ENCODE measurements around the gene RAB3D. TPM values are rescaled to one million over a fixed set of nuclear protein-coding genes. Genes with fewer than 3 reads are reported as not detected.

The RAB3D gene
- total and polyA plus RNA-seq, 3 experiments from 2014 or later = 3.2 to 4.5 (median 3.7) TPM

DNA sequence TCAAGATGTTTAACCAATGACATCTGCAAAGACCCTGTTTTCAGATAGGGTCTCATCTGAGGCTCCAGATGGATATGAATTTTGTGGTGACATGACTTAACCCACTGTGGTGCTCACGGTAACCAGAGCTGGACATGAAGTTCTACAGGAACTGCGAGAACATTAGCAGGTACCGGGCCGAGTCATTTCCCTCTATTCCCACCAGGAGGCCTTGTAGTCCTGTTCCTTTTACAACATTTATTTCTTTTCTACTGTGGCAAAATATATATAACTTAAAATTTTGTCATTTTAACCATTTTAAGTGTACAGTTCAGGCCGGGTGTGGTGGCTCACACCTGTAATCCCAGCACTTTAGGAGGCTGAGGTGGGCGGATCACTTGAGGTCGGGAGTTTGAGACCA, 51.1 kb downstream of the RAB3D start:
- Histone ChIP-seq H3K27ac (ENCODE audit: low read depth, low read length) (no peak overlapping the region), H3K36me3 (ENCODE audit: insufficient read depth, low read length) (no peaks in the 10 kb centered on the region), H3K27me3 (ENCODE audit: insufficient read depth, low read length, poor library complexity, severe bottlenecking) (peaks cover 9% of the 10 kb centered on the region), H3K4me1 (ENCODE audit: insufficient read depth, low read length) (peaks cover 1% of the 10 kb centered on the region), H3K9me3 (ENCODE audit: low read length) (no peaks in the 10 kb centered on the region), H3K4me3 (ENCODE audit: low read length) (no peak overlapping the region)
- POLR2A ChIA-PET = no interaction called here
- no peak overlapping the region for H3K4me3 Mint-ChIP-seq
- H3K27me3 Mint-ChIP-seq = peaks cover 16 to 41% of the 10 kb centered on the region in 2 donors
- no peaks in the 10 kb centered on the region for H3K4me1 Mint-ChIP-seq
- CTCF ChIA-PET = no interaction called here
- no peak for DNase-seq
- H3K36me3 Mint-ChIP-seq = no peaks in the 10 kb centered on the region
- H3K9me3 Mint-ChIP-seq = no peaks in the 10 kb centered on the region
- no peak overlapping the region for H3K27ac Mint-ChIP-seq

DNA sequence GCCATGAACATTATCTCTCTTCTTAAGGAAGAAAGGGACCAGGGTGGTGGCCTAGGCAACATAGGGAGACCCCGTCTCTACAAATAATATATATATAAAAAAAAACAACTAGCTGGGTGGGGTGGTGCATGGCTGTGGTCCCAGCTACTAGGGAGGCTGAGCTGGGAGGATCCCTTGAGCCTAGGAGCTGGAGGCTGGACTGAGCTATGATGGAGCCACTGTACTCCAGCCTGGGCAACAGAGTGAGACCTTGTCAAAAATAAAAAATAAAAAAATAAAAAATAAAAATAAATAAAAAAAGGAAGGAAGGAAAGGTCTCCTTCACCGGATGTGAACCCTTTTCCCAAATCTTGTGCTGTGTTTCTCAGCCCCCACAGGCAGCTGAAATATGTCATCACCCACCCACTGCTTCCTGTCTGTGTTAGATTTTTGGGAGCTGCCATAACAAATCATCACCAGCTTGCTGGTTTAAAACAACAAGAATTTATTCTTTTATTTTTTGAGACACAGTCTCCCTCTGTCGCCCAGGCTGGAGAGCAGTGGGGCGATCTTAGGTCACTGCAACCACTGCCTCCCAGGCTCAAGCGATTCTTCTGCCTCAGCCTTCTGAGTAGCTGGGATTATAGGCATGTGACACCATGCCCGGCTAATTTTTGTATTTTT, 53.0 kb downstream of the RAB3D start:
- no peak overlapping the region for H3K4me3 ChIP-seq (ENCODE audit: low read length)
- DNase-seq = no peak
- H3K27ac ChIP-seq (ENCODE audit: low read depth, low read length) = no peak overlapping the region
- Mint-ChIP-seq H3K27ac (no peak overlapping the region), H3K4me3 (no peak overlapping the region), H3K36me3 (no peaks in the 10 kb centered on the region), H3K9me3 (peaks cover 0 to 3% (median 2%) of the 10 kb centered on the region in 5 donors), H3K4me1 (peaks cover 0 to 4% (median 4%) of the 10 kb centered on the region in 3 donors), H3K27me3 (peaks cover 17 to 41% of the 10 kb centered on the region in 2 donors)
- H3K9me3 ChIP-seq (ENCODE audit: low read length) = no peaks in the 10 kb centered on the region
- H3K36me3 ChIP-seq (ENCODE audit: insufficient read depth, low read length) = no peaks in the 10 kb centered on the region
- POLR2A ChIA-PET = no interaction called here
- H3K4me1 ChIP-seq (ENCODE audit: insufficient read depth, low read length) = no peaks in the 10 kb centered on the region
- H3K27me3 ChIP-seq (ENCODE audit: insufficient read depth, low read length, poor library complexity, severe bottlenecking) = no peaks in the 10 kb centered on the region
- CTCF ChIA-PET = interaction anchor here (1.5 kb wide), 1 partner anchor 196 kb away, joined by 3 read pairs; no protein-coding TSS in a partner anchor

DNA sequence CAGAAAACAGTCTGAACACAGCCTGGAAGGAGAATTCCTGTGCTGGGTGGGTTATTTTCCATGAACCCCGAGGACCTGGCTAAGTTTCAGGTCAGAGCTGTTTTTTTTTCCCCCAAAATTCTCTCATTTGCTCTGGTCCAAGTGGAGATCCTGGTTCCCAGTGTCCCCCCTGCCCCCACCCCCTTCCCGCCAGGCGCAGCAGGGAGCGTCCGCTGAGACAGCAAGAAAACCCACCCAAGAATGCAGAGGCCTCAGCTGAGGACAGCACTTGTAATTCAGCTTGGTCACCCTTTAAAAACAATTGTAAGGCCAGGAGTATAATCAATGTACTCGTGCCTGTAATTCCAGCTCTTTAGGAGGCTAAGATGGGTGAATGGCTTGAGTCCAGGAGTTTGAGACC, 54.9 kb downstream of the RAB3D start:
- Mint-ChIP-seq H3K4me3 (no peak overlapping the region), H3K4me1 (peaks cover 8 to 16% (median 14%) of the 10 kb centered on the region in 3 donors), H3K27ac (no peak overlapping the region), H3K36me3 (no peaks in the 10 kb centered on the region), H3K9me3 (peaks cover 3 to 11% (median 8%) of the 10 kb centered on the region in 5 donors), H3K27me3 (peaks cover 20 to 31% of the 10 kb centered on the region in 2 donors)
- CTCF ChIA-PET = no interaction called here
- Histone ChIP-seq H3K4me3 (ENCODE audit: low read length) (no peak overlapping the region), H3K27ac (ENCODE audit: low read depth, low read length) (no peak overlapping the region), H3K4me1 (ENCODE audit: insufficient read depth, low read length) (peaks cover 12% of the 10 kb centered on the region), H3K9me3 (ENCODE audit: low read length) (no peaks in the 10 kb centered on the region), H3K36me3 (ENCODE audit: insufficient read depth, low read length) (no peaks in the 10 kb centered on the region), H3K27me3 (ENCODE audit: insufficient read depth, low read length, poor library complexity, severe bottlenecking) (no peaks in the 10 kb centered on the region)
- POLR2A ChIA-PET = no interaction called here
- no peak for DNase-seq

DNA sequence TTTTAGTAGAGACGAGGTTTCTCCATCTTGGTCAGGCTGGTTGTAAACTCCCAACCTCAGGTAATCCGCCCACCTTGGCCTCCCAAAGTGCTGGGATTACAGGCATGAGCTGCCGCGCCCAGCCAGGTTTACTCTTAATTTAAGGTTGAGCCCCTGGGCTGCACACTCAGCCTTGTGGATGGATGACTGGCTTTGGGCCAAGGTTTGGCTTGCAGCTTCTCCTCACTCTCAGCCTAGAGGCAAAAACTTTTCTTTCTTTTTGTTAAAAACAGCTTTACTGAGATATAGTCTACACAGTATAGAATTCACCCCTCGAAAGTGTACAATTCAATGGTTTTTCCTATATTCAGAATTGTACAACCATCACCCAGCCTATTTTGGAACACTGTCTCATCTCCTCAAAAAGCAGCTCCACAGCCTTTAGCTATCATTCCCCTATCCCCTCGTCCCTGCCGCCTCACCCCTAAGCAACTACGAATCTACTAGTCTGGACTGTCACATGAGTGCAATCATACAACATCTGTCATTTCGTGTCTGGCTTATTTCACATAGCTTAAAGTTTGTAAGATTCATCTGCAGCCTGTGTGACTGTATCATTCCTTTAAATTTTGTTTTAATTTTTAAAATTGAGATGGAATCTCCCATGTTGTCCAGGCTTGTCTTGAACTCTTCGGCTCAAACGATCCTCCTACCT, 58.0 kb downstream of the RAB3D start:
- peaks cover 10 to 21% (median 18%) of the 10 kb centered on the region in 3 donors for H3K4me1 Mint-ChIP-seq
- no peaks in the 10 kb centered on the region for H3K36me3 Mint-ChIP-seq
- Histone ChIP-seq H3K4me3 (ENCODE audit: low read length) (no peak overlapping the region), H3K9me3 (ENCODE audit: low read length) (no peaks in the 10 kb centered on the region), H3K4me1 (ENCODE audit: insufficient read depth, low read length) (peaks cover 17% of the 10 kb centered on the region), H3K36me3 (ENCODE audit: insufficient read depth, low read length) (no peaks in the 10 kb centered on the region), H3K27me3 (ENCODE audit: insufficient read depth, low read length, poor library complexity, severe bottlenecking) (peaks cover 4% of the 10 kb centered on the region), H3K27ac (ENCODE audit: low read depth, low read length) (no peak overlapping the region)
- peaks cover 4 to 22% (median 15%) of the 10 kb centered on the region in 5 donors for H3K9me3 Mint-ChIP-seq
- H3K27ac Mint-ChIP-seq = no peak overlapping the region
- DNase-seq = no peak
- ChIA-PET POLR2A (interaction anchor here (0.6 kb wide), 1 partner anchor 1071 kb away, joined by 3 read pairs; no protein-coding TSS in a partner anchor), CTCF (interaction anchor here (1.6 kb wide), 1 partner anchor 201 kb away, joined by 3 read pairs; no protein-coding TSS in a partner anchor)
- no peak overlapping the region for H3K4me3 Mint-ChIP-seq
- H3K27me3 Mint-ChIP-seq = peaks cover 22 to 34% of the 10 kb centered on the region in 2 donors

DNA sequence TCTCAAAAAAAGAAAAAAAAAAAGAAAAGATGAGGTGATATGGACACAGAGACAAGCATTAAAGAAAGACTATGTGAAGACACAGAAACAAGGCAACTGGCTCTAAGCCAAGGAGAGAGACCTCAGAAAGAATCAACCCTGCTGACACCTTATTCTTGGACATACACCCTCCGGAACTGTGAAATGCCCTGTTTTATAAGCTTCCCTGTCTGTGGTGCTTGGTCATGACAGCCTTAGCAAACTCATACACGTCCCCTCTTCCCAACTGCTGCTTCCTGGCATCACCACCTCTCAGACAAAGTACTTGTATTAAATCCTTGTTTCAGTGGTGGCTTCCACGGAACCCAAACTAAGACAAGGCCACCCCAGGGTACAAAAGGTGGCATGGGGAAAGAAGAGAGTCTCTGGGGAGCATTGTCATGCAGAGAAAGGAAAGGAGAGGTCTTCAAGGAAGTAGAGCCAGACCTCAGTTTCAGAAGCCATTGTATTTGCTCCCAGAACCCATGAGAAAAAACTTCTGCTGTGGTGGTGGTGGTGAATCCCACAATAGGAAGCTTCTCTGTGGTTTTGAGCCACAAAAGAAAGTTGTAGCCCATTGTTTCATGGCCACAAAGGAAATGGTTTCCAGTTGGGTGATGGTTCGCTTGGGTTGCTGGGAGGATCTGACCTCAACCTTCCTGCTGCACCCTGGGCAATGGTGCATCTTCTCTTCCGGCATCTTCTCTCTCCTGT, 59.8 kb downstream of the RAB3D start:
- Histone ChIP-seq H3K9me3 (ENCODE audit: low read length) (no peaks in the 10 kb centered on the region), H3K4me1 (ENCODE audit: insufficient read depth, low read length) (peaks cover 17% of the 10 kb centered on the region), H3K27ac (ENCODE audit: low read depth, low read length) (no peak overlapping the region), H3K27me3 (ENCODE audit: insufficient read depth, low read length, poor library complexity, severe bottlenecking) (peaks cover 10% of the 10 kb centered on the region), H3K36me3 (ENCODE audit: insufficient read depth, low read length) (no peaks in the 10 kb centered on the region), H3K4me3 (ENCODE audit: low read length) (peak overlapping the region; percentile 6)
- Mint-ChIP-seq H3K4me1 (peaks cover 10 to 21% (median 18%) of the 10 kb centered on the region in 3 donors), H3K4me3 (peak overlapping the region in 6 of 7 donors; percentile 30 to 81 (median 70)), H3K27ac (peak overlapping the region in 6 of 8 donors; percentile 9 to 94 (median 62)), H3K36me3 (no peaks in the 10 kb centered on the region), H3K27me3 (peaks cover 26 to 35% of the 10 kb centered on the region in 2 donors), H3K9me3 (peaks cover 4 to 25% (median 15%) of the 10 kb centered on the region in 5 donors)
- ChIA-PET POLR2A (no interaction called here), CTCF (interaction anchor here (0.6 to 1.2 kb wide), 2 partner anchors 14 to 109 kb away, joined by 3 to 4 read pairs; no protein-coding TSS in a partner anchor)
- DNase-seq = peak in 4 of 5 donors; percentile 30 to 69 (median 60)

DNA sequence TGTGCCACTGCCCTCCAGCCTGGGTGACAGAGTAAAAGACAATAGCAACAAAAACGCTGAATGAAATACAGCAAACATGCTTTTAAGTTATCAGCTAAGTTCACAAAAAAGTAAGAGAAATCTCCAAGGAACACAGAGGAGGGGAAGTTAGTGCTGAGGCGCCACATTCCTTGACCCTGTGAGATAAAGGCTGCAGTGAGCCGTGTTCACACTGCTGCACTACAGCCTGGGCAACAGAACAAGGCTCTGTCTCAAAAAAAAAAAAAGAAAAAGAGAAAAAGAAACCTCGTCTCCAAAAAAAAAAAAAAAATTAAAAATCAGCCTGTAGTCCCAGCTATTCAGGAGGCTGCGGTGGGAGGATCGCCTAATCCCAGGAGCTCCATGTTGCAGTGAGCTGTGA, 60.8 kb downstream of the RAB3D start:
- Histone ChIP-seq H3K4me3 (ENCODE audit: low read length) (no peak overlapping the region), H3K36me3 (ENCODE audit: insufficient read depth, low read length) (no peaks in the 10 kb centered on the region), H3K9me3 (ENCODE audit: low read length) (no peaks in the 10 kb centered on the region), H3K4me1 (ENCODE audit: insufficient read depth, low read length) (peaks cover 17% of the 10 kb centered on the region), H3K27ac (ENCODE audit: low read depth, low read length) (no peak overlapping the region), H3K27me3 (ENCODE audit: insufficient read depth, low read length, poor library complexity, severe bottlenecking) (peaks cover 15% of the 10 kb centered on the region)
- POLR2A ChIA-PET = interaction anchor here (0.6 to 1.1 kb wide), 2 partner anchors 12 to 84 kb away, joined by 4 to 5 read pairs; no protein-coding TSS in a partner anchor
- no peak overlapping the region for H3K27ac Mint-ChIP-seq
- CTCF ChIA-PET = interaction anchor here (0.6 to 1.2 kb wide), 3 partner anchors 15 to 1782 kb away, joined by 3 to 4 read pairs (median 3); no protein-coding TSS in a partner anchor
- peaks cover 4 to 25% (median 15%) of the 10 kb centered on the region in 5 donors for H3K9me3 Mint-ChIP-seq
- peaks cover 31 to 33% of the 10 kb centered on the region in 2 donors for H3K27me3 Mint-ChIP-seq
- DNase-seq = no peak
- H3K36me3 Mint-ChIP-seq = no peaks in the 10 kb centered on the region
- H3K4me1 Mint-ChIP-seq = peaks cover 10 to 21% (median 18%) of the 10 kb centered on the region in 3 donors
- H3K4me3 Mint-ChIP-seq = no peak overlapping the region

DNA sequence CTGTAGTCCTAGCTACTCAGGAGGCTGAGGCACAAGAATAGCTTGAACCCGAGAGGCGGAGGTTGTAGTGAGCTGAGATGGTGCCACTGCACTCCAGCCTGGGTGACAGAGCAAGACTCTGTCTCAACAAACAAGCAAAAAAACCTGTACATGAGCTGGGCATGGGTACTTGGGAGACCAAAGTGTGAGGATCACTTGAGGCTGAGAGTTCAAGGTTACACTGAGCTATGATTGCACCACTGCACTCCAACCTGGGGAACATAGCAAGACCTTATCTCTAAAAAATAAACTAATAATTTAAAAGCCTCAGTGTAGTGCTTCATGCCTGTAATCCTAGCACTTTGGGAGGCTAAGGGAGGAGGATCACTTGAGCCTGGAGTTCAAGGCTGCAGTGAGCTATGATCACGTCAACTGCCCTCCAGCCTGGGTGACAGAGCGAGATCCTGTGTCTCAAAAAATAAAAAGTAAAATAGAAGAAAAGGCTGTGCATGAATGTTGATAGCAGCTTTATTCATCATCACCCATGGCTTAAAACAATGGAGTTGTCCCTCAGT, 64.8 kb downstream of the RAB3D start:
- Histone ChIP-seq H3K4me3 (ENCODE audit: low read length) (no peak overlapping the region), H3K27ac (ENCODE audit: low read depth, low read length) (no peak overlapping the region), H3K36me3 (ENCODE audit: insufficient read depth, low read length) (no peaks in the 10 kb centered on the region), H3K4me1 (ENCODE audit: insufficient read depth, low read length) (peaks cover 5% of the 10 kb centered on the region), H3K9me3 (ENCODE audit: low read length) (no peaks in the 10 kb centered on the region), H3K27me3 (ENCODE audit: insufficient read depth, low read length, poor library complexity, severe bottlenecking) (peaks cover 15% of the 10 kb centered on the region)
- H3K4me3 Mint-ChIP-seq = peak overlapping the region in 1 of 7 donors; percentile 23
- POLR2A ChIA-PET = no interaction called here
- no peak for DNase-seq
- peaks cover 3 to 5% (median 4%) of the 10 kb centered on the region in 3 donors for H3K4me1 Mint-ChIP-seq
- H3K9me3 Mint-ChIP-seq = peaks cover 2 to 18% (median 6%) of the 10 kb centered on the region in 5 donors
- no peak overlapping the region for H3K27ac Mint-ChIP-seq
- peaks cover 23 to 29% of the 10 kb centered on the region in 2 donors for H3K27me3 Mint-ChIP-seq
- CTCF ChIA-PET = interaction anchor here (0.8 kb wide), 1 partner anchor 208 kb away, joined by 3 read pairs; no protein-coding TSS in a partner anchor
- no peaks in the 10 kb centered on the region for H3K36me3 Mint-ChIP-seq

All from CD8-positive, alpha-beta memory T cell (primary cell).